Activated effector memory CD4-positive, alpha-beta T cell treated with Interleukin-2 at 50 U/mL for 16 hours (primary cell): ENCODE measurements around the gene TSC2.
"Not testable (repeated sequence)": the region's sequence is repeated elsewhere in the genome, so short reads cannot be mapped to it uniquely, and the experiment has no call there.

Source experiments
- DNase-seq: peaks from one replicate; pipeline ENCODE4 v3.0.0-alpha.2; 2020

The TSC2 gene

GRCh38 chr16:2088759-2089358 lies 41.1 kb downstream of the TSC2 start:
- no peak for DNase-seq

GRCh38 chr16:2089706-2090480 lies 42.1 kb downstream of the TSC2 start:
- no peak for DNase-seq

- DNase-seq: no peak
Observed at GRCh38 chr16:2090481-2090776, 42.6 kb downstream of the TSC2 start.

- no peak for DNase-seq
Observed at GRCh38 chr16:2090777-2091546, 43.2 kb downstream of the TSC2 start.

GRCh38 chr16:2091547-2092255 lies 43.9 kb downstream of the TSC2 start:
- DNase-seq: no peak

GRCh38 chr16:2092256-2092620 lies 44.5 kb downstream of the TSC2 start:
- no peak for DNase-seq

- no peak for DNase-seq
Observed at GRCh38 chr16:2092866-2093265, 45.1 kb downstream of the TSC2 start.

GRCh38 chr16:2093793-2094192 lies 46.0 kb downstream of the TSC2 start:
- no peak for DNase-seq

GRCh38 chr16:2095315-2095853 lies 47.6 kb downstream of the TSC2 start:
- DNase-seq: no peak

GRCh38 chr16:2095918-2096582 lies 48.3 kb downstream of the TSC2 start:
- no peak for DNase-seq

- DNase-seq: no peak
Observed at GRCh38 chr16:2096853-2097595, 49.2 kb downstream of the TSC2 start.

- not testable (repeated sequence) for DNase-seq
Observed at GRCh38 chr16:2097689-2098088, 49.9 kb downstream of the TSC2 start.

- not testable (repeated sequence) for DNase-seq
Observed at GRCh38 chr16:2101581-2101980, 53.8 kb downstream of the TSC2 start.

GRCh38 chr16:2102471-2102870 lies 54.7 kb downstream of the TSC2 start:
- no peak for DNase-seq

GRCh38 chr16:2104464-2104863 lies 56.7 kb downstream of the TSC2 start:
- DNase-seq: not testable (repeated sequence)

GRCh38 chr16:2105291-2105690 lies 57.5 kb downstream of the TSC2 start:
- not testable (repeated sequence) for DNase-seq

GRCh38 chr16:2105769-2106168 lies 58.0 kb downstream of the TSC2 start:
- DNase-seq: not testable (repeated sequence)

- not testable (repeated sequence) for DNase-seq
Observed at GRCh38 chr16:2106211-2106610, 58.4 kb downstream of the TSC2 start.

GRCh38 chr16:2107121-2107790 lies 59.5 kb downstream of the TSC2 start:
- DNase-seq: not testable (repeated sequence)

- not testable (repeated sequence) for DNase-seq
Observed at GRCh38 chr16:2107791-2108125, 60.0 kb downstream of the TSC2 start.
